HPDE6-E6E7 (cell line): ENCODE results near the gene KIAA1958.
"Not testable (repeated sequence)": the region's sequence is repeated elsewhere in the genome, so short reads cannot be mapped to it uniquely, and the experiment has no call there.

Experiments
- DNase-seq: peaks from one replicate; pipeline ENCODE4 v3.0.0; 2011; ENCODE audit warnings: missing footprints; ENCODE audit errors: extremely low spot score

KIAA1958 gene

DNA sequence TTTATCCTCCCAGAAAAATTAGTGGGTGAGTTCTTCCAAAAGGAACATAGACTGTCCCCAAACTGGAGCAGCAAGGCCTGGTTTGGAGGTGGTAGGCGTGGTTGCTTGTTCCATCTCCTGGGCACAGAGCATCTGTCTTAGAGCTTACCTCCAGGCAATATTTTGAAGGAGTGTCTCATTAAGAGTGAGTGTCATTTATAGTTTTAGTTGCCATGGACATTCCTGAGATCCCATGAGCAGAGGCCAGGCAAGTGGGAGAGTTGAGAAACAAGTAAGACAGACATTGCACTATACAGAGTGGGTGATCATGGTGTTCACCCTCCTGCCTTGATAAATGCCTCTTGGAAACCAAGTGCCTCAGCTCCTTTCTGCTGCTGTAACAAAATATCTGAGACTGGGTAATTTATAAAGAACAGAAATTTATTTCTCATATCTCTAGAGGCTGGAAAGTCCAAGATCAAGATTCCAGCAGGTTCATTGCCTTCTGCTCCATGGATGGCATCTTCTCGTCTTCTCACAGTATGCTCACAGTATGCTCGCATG lies 68.5 kb downstream of the KIAA1958 start:
- DNase-seq = no peak

DNA sequence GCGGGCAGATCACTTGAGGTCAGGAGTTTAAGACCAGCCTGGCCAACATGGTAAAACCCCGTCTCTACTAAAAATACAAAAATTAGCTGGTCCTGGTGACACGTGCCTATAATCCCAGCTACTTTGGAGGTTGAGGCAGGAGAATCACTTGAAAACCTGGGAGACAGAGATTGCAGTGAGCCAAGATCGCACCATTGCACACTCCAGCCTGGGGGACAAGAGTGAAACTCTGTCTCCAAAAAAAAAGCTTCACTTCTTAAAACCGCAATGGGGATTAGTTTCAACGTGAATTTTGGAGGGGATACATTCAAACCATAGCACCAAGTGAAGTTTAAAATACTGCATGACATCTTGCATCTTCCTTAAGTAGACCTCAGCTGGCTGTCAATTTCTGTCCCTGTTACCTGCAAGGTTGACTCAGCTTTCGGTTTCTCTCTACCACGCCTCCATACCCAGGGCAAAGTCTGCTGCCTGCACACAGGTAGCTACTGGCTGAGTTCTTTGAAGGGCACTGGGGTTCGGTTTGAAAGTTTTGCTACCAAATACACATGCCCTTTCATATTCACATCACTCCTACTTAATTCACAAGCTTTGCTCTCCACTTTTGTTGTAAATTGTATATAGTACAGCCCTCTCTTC lies 69.3 kb downstream of the KIAA1958 start:
- peak; percentile 12 for DNase-seq

DNA sequence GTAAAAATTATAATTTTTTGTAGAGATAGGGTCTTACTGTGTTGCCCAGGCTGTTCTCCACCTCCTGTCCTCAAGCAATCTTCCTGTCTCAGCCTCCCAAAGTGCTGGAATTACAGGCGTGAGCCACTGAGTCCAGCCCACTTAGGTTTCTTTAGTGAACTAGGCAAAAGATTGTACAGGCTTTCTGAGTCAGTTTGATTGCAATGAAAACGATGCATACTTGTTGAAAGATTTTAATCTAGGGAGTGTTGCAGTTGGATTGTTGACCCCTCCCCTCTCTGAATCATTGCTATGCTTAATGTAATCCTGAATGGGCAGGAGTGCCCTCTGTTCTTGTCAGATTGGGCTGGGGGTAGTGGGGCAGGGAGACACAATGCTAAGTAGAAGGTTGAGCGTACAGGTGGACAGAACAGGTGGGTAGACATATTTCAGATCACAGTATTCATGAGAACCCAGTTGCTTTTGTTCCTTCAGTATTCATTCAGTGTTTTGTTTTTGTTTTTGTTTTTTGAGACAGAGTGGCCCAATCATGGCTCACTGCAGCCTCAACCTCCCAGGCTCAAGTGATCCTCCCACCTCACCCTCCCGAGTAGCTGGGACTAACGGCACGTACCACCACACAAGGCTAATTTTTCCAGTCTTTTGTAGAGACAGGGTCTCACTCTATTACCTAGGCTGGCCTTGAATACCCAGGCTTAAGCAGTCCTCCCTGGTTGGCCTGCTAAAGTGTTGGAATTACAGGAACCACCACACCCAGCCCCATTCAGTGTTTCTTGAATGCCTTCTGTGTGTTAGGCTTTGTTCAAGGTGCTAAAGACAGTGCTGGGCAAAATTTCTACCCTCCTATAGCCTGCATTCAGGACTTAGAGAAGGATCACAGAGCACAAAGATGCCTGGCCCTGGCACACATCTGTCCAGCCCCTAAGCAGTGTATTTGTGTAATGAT lies 70.1 kb downstream of the KIAA1958 start:
- peak; percentile 25 for DNase-seq

DNA sequence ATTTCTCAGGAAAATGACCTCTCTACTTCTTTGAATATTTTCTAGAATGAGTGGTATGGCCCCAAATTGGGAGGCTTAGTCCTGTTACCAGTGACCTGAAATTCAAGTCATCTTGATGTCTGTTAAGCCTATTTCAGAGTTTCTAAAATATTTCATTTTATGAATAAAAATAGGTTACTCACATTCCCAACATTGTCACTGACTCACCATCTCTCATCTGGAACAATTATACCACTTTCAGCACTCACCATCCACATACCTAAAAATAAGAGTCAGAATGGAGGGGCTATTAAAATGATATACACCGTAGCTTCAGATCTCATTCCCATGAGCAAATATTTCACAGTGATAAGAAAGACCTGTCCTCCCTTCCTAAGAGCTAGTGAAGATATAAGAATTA lies 71.8 kb downstream of the KIAA1958 start:
- DNase-seq = no peak

DNA sequence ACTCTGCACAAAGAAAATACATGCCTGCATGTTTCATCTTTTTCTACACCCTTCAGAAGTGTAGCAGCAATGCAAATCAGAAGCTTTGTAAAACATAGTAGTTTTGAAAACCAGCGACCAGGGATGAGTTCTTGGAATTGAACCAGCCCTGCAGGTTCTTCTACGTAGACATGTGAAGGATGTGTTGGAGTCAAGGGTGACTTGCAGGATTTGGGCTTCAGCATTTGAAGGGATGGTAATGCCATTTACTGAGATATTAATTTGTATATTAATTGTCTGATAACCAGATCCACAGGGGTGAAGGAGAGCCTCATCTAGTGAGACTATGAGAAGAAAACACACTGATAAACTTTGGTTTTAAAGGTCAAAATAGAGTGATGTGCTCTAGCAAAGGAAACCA lies 72.4 kb downstream of the KIAA1958 start:
- no peak for DNase-seq

DNA sequence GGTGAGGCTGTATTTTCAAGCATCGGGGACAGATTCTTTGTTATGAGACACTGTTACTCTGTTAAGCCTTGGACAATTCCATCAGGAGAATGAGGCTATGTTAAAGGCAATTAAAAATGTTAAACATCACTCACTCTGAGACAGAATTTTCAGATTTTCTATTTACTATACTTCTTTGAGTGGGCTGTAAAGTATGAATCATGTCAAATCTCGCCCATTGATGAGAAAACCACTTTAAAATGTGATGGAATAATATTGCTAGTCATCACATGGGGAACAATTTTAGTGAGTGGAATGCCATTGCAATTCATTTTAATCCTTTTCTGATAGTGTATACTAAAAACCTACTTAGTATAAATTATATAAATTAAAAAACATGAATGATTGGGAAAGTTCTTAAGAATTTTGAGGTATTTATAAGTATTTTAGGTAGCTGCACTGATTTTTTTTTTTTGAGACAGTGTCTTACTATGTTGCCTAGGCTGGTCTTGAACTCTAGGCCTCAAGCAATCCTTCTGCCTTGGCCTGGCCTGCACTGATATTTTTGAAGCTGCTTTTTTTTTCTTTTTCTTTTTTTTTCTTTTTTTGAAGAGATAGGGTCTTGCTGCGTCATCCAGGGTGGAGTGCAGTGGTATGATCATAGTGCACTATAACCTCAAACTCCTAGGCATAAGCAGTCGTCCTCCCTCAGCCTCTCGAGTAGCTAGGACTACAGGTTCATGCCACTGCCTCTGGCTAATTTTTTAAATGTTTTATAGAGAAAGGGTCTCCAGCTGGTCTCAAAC lies 73.2 kb downstream of the KIAA1958 start:
- DNase-seq = no peak

DNA sequence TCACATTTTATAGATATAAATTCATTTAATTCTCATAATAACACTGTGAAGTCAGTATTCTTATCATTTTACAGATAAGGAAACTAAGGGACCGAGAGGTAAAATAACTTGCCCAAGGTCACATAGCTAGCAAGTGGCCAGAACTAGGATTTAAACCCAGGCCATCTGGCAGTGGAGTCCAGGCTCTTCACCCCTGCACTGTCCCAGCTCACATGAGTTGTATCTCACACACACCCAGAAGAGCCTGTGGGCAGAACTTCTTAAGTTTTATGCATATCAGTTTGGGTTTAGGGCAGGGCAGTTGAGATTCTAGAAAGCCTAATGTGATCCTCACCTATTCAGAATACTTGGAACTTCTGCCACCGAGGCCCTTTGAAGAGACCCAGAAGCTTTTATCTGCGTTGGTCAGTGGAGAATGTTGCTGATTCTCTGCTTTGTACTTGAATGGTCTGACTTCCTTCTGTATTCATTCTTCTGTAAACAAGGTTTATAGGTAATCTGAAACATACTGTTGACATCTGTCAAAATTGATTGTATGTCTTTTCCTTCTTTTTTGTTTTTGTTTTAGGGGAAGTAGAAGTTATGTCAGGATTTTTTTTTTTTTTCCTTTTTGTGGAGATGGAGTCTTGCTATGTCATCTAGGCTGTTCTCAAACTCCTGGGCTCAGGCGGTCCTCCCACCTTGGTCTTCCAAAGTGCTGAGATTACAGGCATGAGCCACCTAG lies 75.8 kb downstream of the KIAA1958 start:
- DNase-seq = no peak

DNA sequence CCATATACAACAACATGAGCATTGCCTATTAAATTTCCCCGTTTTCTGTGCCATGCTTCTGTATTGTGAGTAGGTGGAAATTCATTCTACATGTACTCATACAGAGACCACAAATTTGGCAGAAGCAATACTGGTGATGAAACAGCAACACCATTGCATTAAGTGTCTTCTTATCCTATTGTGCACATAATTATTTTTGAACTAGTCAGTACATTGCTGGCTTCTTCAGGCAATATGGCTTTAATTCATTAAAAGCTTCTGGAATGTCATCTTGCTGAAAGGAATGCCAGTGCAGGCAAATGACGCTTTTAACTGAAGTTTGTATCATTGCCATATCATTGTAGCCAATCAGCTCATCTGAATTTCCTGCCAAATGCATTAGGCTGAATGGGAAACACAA lies 82.6 kb downstream of the KIAA1958 start:
- DNase-seq = no peak

GRCh38 chr9:112570671-112571167 lies 84.1 kb downstream of the KIAA1958 start:
- no peak for DNase-seq

DNA sequence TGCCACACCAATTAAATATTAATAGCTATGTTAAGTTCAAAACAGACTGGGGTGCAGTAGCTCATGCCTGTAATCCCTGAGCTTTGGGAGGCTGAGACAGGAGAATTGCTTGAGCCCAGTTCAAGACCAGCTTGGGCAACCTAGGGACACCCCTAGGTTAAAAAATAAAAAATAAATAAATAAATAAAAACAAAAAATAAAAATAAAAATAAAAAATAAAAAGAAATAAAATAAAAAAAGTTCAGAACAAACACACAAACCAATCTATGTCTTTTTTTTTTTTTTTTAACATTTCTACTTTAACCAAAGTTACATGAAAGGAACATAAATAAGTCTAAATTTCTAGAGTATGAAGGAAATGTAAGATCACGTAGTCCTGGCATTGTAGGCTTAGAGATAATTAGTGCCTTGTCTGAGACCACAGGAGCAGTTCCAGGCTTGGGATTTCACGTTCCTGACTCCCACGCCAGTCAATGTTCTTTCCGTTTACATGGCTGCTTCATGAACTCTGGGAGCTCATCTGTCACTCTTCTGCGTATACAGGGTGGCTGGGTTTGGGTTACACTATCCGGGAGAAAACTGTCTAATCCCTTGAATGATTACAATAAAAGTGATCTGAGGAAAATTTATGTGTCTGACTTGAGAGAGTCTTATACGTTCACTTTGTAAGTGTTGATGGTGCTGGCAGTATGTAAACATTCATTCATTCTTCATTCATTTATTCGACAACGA lies 85.2 kb downstream of the KIAA1958 start:
- DNase-seq = no peak

GRCh38 chr9:112572416-112572815 lies 85.8 kb downstream of the KIAA1958 start:
- no peak for DNase-seq

DNA sequence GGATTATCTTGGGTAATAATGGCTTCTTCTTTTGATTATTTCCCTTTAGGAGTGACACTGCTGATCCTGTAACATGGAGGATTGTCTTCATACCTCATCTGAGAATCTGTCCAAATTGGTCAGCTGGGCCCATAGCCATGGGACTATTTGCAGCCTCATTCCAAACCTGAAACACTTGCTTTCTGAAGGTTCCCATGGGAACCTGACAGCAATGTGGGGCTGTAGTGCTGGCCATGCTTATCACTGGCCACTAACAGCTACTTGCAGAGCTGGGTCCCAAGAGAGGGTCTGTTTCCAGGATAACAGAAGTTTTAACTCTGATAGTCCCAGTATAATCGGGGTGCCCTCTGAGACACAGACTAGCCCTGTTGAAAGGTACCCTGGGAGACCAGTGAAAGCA lies 87.4 kb downstream of the KIAA1958 start:
- DNase-seq = no peak

- DNase-seq = no peak
Measured at GRCh38 chr9:112575107-112575506, 88.5 kb downstream of the KIAA1958 start.

DNA sequence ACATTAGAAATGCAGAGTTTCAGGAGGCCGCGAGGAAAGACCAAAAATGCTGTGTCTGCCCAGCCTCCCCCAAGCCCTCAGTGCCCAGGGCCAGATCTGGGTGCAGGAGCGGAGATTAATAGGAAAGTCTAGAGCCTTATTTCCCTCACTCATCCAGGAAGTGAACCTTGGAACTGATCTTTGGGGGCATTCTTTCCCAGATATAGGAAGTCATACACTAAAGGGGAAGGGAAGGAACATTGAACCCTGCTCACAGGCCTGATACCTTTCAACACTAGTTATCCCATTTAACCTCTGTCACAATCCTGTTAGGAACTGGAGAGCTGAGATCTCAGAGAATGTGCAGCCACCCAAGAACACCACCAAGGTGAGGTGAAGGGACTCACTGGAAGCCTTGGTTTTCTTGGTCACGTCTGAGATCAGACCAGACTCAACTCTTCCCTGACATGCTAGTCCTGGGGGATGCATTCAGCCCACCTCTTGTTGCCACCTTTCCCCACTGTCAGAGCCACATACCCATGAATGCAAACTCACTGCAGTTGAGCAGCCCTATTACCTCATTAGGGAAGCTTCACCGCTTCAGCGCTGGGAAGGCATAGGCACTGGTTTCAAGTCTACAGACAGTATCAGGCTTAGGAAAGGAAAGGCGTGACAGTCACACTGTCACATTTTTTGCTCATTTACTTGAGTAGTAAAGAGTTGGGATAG lies 95.0 kb downstream of the KIAA1958 start:
- DNase-seq = no peak

GRCh38 chr9:112582371-112583262 lies 96.0 kb downstream of the KIAA1958 start:
- DNase-seq = no peak

- no peak for DNase-seq
Measured at GRCh38 chr9:112586599-112587155, 100.0 kb downstream of the KIAA1958 start.

DNA sequence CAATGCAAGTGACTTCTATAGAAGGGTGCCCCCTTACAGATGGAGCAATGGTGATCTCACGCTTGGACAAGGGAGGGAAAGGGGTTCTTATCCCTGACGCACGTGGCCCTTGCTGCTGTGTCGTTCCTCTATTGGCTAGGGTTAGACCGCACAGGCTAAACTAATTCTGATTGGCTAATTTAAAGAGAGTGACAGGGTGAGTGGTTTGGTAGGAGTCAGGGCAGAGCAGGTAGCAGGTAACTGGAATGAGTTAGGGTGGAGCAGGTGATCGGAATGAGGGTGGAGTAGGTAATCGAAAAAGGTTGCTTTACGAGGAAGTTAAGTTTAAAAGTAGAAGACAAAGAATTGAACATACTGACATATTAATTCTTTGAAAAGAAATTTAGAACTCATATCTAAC lies 105.2 kb downstream of the KIAA1958 start:
- DNase-seq = not testable (repeated sequence)

- no peak for DNase-seq
Measured at GRCh38 chr9:112599732-112600131, 113.1 kb downstream of the KIAA1958 start.
